ENCODE data around the gene LRCH3.

Gene LRCH3

DNA sequence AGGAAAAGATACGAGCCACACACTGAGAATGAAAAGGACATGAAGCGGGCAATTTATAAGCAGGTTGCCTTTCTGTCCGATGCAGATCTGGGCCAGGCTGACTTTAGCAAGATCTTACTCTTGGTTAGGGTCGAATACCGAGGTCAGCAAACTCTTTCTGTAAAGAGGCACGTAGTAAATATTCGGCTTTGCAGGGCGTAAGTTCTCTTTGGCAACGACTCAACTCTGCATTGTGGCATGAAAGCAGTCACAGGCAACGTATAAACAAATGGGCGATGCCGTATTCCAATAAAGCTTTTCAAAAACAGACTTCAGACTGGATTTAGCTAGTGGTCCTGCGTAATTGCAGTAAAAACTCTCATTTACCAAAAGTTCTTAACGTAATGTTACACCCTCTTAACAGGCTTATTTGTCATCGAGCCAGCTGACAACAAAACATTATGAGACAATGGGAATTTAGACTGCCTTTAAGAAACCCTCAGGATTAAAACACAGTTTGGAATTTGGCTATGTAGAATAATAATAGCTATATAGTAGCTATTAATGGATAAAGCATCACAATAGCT is 145.8 kb downstream of the LRCH3 start:
- no peak for DNase-seq (ENCODE audit: low spot score)
